Mucosa of descending colon (tissue), 3 donors: ENCODE measurements around the gene ZNF33B. TPM values are rescaled to one million over a fixed set of nuclear protein-coding genes. Genes with fewer than 3 reads are reported as not detected.

Experiments
- ATAC-seq: fragments of 200-7000 bp; cut with Tn5 transposase; one replicate; pipeline ENCODE4 v1.9.1; 2020; ENCODE audit warnings: mild to moderate bottlenecking, moderate library complexity
- DNase-seq, 3 donors: peaks; one replicate each; pipeline ENCODE4 v3.0.0-alpha.2; 2020
- H3K36me3 ChIP-seq: fragments of 200-600 bp; one replicate; pipeline ENCODE4 v1.8.0; 2021; ENCODE audit warnings: low read depth, mild to moderate bottlenecking
- H3K4me1 ChIP-seq: fragments of 200-600 bp; one replicate; pipeline ENCODE4 v1.8.0; 2021; ENCODE audit warnings: low read depth, mild to moderate bottlenecking
- H3K4me3 ChIP-seq: fragments of 200-600 bp; one replicate; pipeline ENCODE4 v1.8.0; 2021; ENCODE audit warnings: mild to moderate bottlenecking
- H3K9me3 ChIP-seq: fragments of 200-600 bp; one replicate; pipeline ENCODE4 v1.8.0; 2021; ENCODE audit warnings: mild to moderate bottlenecking
- CTCF ChIP-seq: fragments of 200-600 bp; IDR thresholded peaks from one replicate; pipeline ENCODE4 v1.8.0; 2022; ENCODE audit warnings: antibody characterized with exemption, mild to moderate bottlenecking
- intact Hi-C, 2 donors: fragments of 100-400 bp; cut with DNase I in 1 of 2; cut with micrococcal nuclease in 1 of 2; formaldehyde crosslinking; loops; one replicate each; pipeline versions ENCODE4 v1.11.0 to v1.11.1; 2022; cut with DNase I, micrococcal nuclease
- total RNA-seq, 3 donors: library from RNA; stranded (reverse); fragmentation: NEBNext Ultra II Directional in 2 of 3; extraction: Animal tissue kit (Norgen Biotek cat#: 25700) in 2 of 3; gene quantifications; one replicate each; pipeline versions ENCODE4 v1.2.1 to v1.2.4, GENCODE V29; 2021 to 2023
- donor health status: DM: no; HTN: no; CAD: no; lungs with moderate emphysema.
- donor health status: DM: no; HTN: no; CAD: no.
- donor health status: DM: no; HTN: yes; CAD: no.

Gene ZNF33B
- total RNA-seq, 3 donors from 2014 or later = 22.2 to 36.7 (median 28.2) TPM

- DNase-seq (no peak), ATAC-seq (no peak)
- no peak overlapping the region for H3K4me3 ChIP-seq
- peaks cover 12% of the 10 kb centered on the region for H3K4me1 ChIP-seq
- intact Hi-C loops = no loop called here
- TF ChIP-seq CTCF = no peak
- no peaks in the 10 kb centered on the region for H3K9me3 ChIP-seq
- H3K36me3 ChIP-seq = no peaks in the 10 kb centered on the region
Measured at GRCh38 chr10:42635098-42635497, 3.3 kb downstream of the ZNF33B start.

- DNase-seq (no peak), ATAC-seq (no peak)
- H3K9me3 ChIP-seq = no peaks in the 10 kb centered on the region
- H3K4me1 ChIP-seq = peaks cover 6% of the 10 kb centered on the region
- no peak for TF ChIP-seq CTCF
- H3K4me3 ChIP-seq = no peak overlapping the region
- intact Hi-C loops = no loop called here
- no peaks in the 10 kb centered on the region for H3K36me3 ChIP-seq
Measured at GRCh38 chr10:42632564-42632963, 5.8 kb downstream of the ZNF33B start.

- ATAC-seq (no peak), DNase-seq (no peak)
- H3K36me3 ChIP-seq = no peaks in the 10 kb centered on the region
- no peaks in the 10 kb centered on the region for H3K4me1 ChIP-seq
- no peak overlapping the region for H3K4me3 ChIP-seq
- intact Hi-C loops = no loop called here
- no peak for TF ChIP-seq CTCF
- no peaks in the 10 kb centered on the region for H3K9me3 ChIP-seq
Measured at GRCh38 chr10:42630537-42631134, 7.7 kb downstream of the ZNF33B start.

GRCh38 chr10:42623929-42624328, 14.4 kb downstream of the ZNF33B start:
- intact Hi-C loops = no loop called here
- Histone ChIP-seq H3K4me3 (no peak overlapping the region), H3K36me3 (no peaks in the 10 kb centered on the region), H3K9me3 (no peaks in the 10 kb centered on the region), H3K4me1 (no peaks in the 10 kb centered on the region)
- ATAC-seq (no peak), DNase-seq (no peak)
- TF ChIP-seq CTCF = no peak

- H3K4me3 ChIP-seq = no peak overlapping the region
- no peak for DNase-seq
- no peak for TF ChIP-seq CTCF
- H3K4me1 ChIP-seq = no peaks in the 10 kb centered on the region
- intact Hi-C loops = no loop called here
- ATAC-seq = no peak
- H3K36me3 ChIP-seq = no peaks in the 10 kb centered on the region
- H3K9me3 ChIP-seq = no peaks in the 10 kb centered on the region
Measured at GRCh38 chr10:42618424-42618823, 19.9 kb downstream of the ZNF33B start.

- intact Hi-C loops = no loop called here
- H3K4me1 ChIP-seq = no peaks in the 10 kb centered on the region
- DNase-seq (no peak), ATAC-seq (no peak)
- TF ChIP-seq CTCF = no peak
- H3K4me3 ChIP-seq = no peak overlapping the region
- no peaks in the 10 kb centered on the region for H3K9me3 ChIP-seq
- H3K36me3 ChIP-seq = no peaks in the 10 kb centered on the region
Measured at GRCh38 chr10:42615419-42615818, 23.0 kb downstream of the ZNF33B start.
